CD4-positive, alpha-beta memory T cell (primary cell): ENCODE results near the gene ATP2A1. TPM values are rescaled to one million over a fixed set of nuclear protein-coding genes. Genes with fewer than 3 reads are reported as not detected.
A peak's percentile ranks its signal among the peaks of the same experiment; 100 is the strongest.
"Not testable (repeated sequence)": the region's sequence is repeated elsewhere in the genome, so short reads cannot be mapped to it uniquely, and the experiment has no call there.

Source experiments
- CTCF ChIA-PET: fragments of 350-600 bp; sonication (Branson Sonifier 250); formaldehyde crosslinking; loops from one replicate; lab custom pipeline; 2021; ENCODE audit warnings: inconsistent platforms; ENCODE audit not compliant: partially characterized antibody; lab: Charles Lee
- POLR2A ChIA-PET: fragments of 350-600 bp; sonication (Branson Sonifier 250); formaldehyde crosslinking; loops from one replicate; lab custom pipeline; 2021; ENCODE audit not compliant: partially characterized antibody; lab: Charles Lee
- DNase-seq, 5 donors: peaks; one replicate each; pipeline versions ENCODE4 v3.0.0 to v3.0.0-alpha.2; 2020 to 2022; ENCODE audit warnings: mixed read lengths in 1 of 5
- H3K27ac ChIP-seq: one replicate; pipeline ENCODE4 v1.7.0; 2013; ENCODE audit warnings: low read depth, low read length
- H3K27me3 ChIP-seq: 2 replicates; pipeline ENCODE4 v1.7.0; 2013; ENCODE audit warnings: mild to moderate bottlenecking, low read length, moderate library complexity; ENCODE audit not compliant: insufficient read depth
- H3K36me3 ChIP-seq: 2 replicates; pipeline ENCODE4 v1.7.0; 2013; ENCODE audit warnings: mild to moderate bottlenecking, low read length, moderate library complexity; ENCODE audit not compliant: insufficient read depth
- H3K4me1 ChIP-seq: 2 replicates; pipeline ENCODE4 v1.7.0; 2013; ENCODE audit warnings: mild to moderate bottlenecking, low read length, moderate library complexity; ENCODE audit not compliant: insufficient read depth
- H3K4me3 ChIP-seq, 2 donors: one replicate each; pipeline ENCODE4 v1.7.0; 2013; ENCODE audit warnings: low read length in 2 of 2, mild to moderate bottlenecking in 1 of 2
- H3K9me3 ChIP-seq, 2 donors: one replicate each; pipeline ENCODE4 v1.7.0; 2013; ENCODE audit warnings: low read length in 2 of 2, control low read depth in 1 of 2; ENCODE audit not compliant: control insufficient read depth in 1 of 2
- H3K27ac Mint-ChIP-seq, 7 donors: one replicate each; pipeline ENCODE4 v1.8.0; 2020 to 2021; ENCODE audit warnings: mixed read lengths in 7 of 7, mild to moderate bottlenecking in 6 of 7, inconsistent platforms in 3 of 7, moderate library complexity in 3 of 7
- H3K27me3 Mint-ChIP-seq, 2 donors: one replicate each; pipeline ENCODE4 v1.8.0; 2020 to 2021; ENCODE audit warnings: mixed read lengths in 2 of 2
- H3K36me3 Mint-ChIP-seq, 2 donors: one replicate each; pipeline ENCODE4 v1.8.0; 2020 to 2021; ENCODE audit warnings: mixed read lengths in 2 of 2, inconsistent platforms in 1 of 2, mild to moderate bottlenecking in 1 of 2
- H3K4me1 Mint-ChIP-seq, 4 donors: one replicate each; pipeline ENCODE4 v1.8.0; 2020 to 2021; ENCODE audit warnings: mixed read lengths in 4 of 4, mild to moderate bottlenecking in 1 of 4
- H3K4me3 Mint-ChIP-seq, 8 donors: one replicate each; pipeline ENCODE4 v1.8.0; 2020 to 2021; ENCODE audit warnings: mixed read lengths in 8 of 8, mild to moderate bottlenecking in 7 of 8, moderate library complexity in 6 of 8, inconsistent platforms in 3 of 8
- H3K9me3 Mint-ChIP-seq, 8 donors: one replicate each; pipeline ENCODE4 v1.8.0; 2020 to 2021; ENCODE audit warnings: mixed read lengths in 8 of 8, mild to moderate bottlenecking in 5 of 8, inconsistent platforms in 3 of 8, moderate library complexity in 1 of 8
- intact Hi-C: fragments of 100-400 bp; cut with micrococcal nuclease; formaldehyde crosslinking; loops from one replicate; pipeline ENCODE4 v1.15.1; 2023
- polyA plus RNA-seq, 2 donors: library from polyadenylated mRNA; unstranded; fragments of 300-500 nt; fragmentation: Illumina TruSeq; gene quantifications; one replicate each; pipeline ENCODE4 v1.2.3, GENCODE V29; 2021
- total RNA-seq, 2 experiments: library from RNA; stranded (reverse); gene quantifications; one replicate each; pipeline ENCODE4 v1.2.3, GENCODE V29; 2021

ATP2A1 gene
- total and polyA plus RNA-seq, 4 experiments from 2014 or later = 0.67 to 0.94 TPM; not detected in 2

- Mint-ChIP-seq H3K9me3 (peaks cover 0 to 2% (median 0%) of the 10 kb centered on the region in 8 donors), H3K4me3 (peak overlapping the region; percentile 90 to 96 (median 93)), H3K36me3 (peaks cover 7 to 22% of the 10 kb centered on the region in 2 donors), H3K27me3 (no peaks in the 10 kb centered on the region), H3K4me1 (peaks cover 9 to 27% (median 15%) of the 10 kb centered on the region in 4 donors), H3K27ac (peak overlapping the region; percentile 63 to 99 (median 98))
- ChIA-PET POLR2A (interaction anchor here (0.6 to 3.4 kb wide), 13 partner anchors 12 to 102 kb away, joined by 3 to 28 read pairs (median 5); partner anchors contain the start of genes ATXN2L, LAT, NFATC2IP and SH2B1), CTCF (interaction anchor here (1.0 to 3.8 kb wide), 4 partner anchors 12 to 62 kb away, joined by 3 to 20 read pairs (median 4); no protein-coding TSS in a partner anchor)
- Histone ChIP-seq H3K27ac (peak overlapping the region; percentile 93), H3K27me3 (no peaks in the 10 kb centered on the region), H3K36me3 (peaks cover 5% of the 10 kb centered on the region), H3K4me1 (peaks cover 12% of the 10 kb centered on the region), H3K4me3 (peak overlapping the region in 1 of 2 donors; percentile 95), H3K9me3 (no peaks in the 10 kb centered on the region)
- no peak for DNase-seq
- intact Hi-C loops = loop anchor here (2.0 kb wide), 2 partner anchors 44 to 50 kb away; partner anchors contain the start of gene SPNS1
Observed at GRCh38 chr16:28924399-28924761, 46.1 kb downstream of the ATP2A1 start.

GRCh38 chr16:28924762-28925385, 46.6 kb downstream of the ATP2A1 start, which contains the start of gene RABEP2:
RABEP2 (minus strand) TSS chr16:28925238; CDS start chr16:28925163, 75 bp downstream.
- Mint-ChIP-seq H3K4me1 (peaks cover 9 to 27% (median 15%) of the 10 kb centered on the region in 4 donors), H3K36me3 (peaks cover 5 to 17% of the 10 kb centered on the region in 2 donors), H3K27me3 (no peaks in the 10 kb centered on the region), H3K9me3 (peaks cover 0 to 2% (median 0%) of the 10 kb centered on the region in 8 donors), H3K27ac (peak within 1 kb of the TSS; percentile 96 to 100 (median 99)), H3K4me3 (peak within 1 kb of the TSS; percentile 91 to 96 (median 94))
- H3K4me3 ChIP-seq = peak within 1 kb of the TSS; percentile 66 to 95
- DNase-seq = peak; percentile 92 to 99 (median 94)
- peaks cover 12% of the 10 kb centered on the region for H3K4me1 ChIP-seq
- POLR2A ChIA-PET = interaction anchor here (0.6 to 3.4 kb wide), 16 partner anchors 12 to 102 kb away, joined by 3 to 28 read pairs (median 6); partner anchors contain the start of genes ATXN2L, LAT, NFATC2IP and SH2B1
- peaks cover under 1% of the 10 kb centered on the region for H3K36me3 ChIP-seq
- intact Hi-C loops = loop anchor here (1.0 to 2.0 kb wide), 5 partner anchors 25 to 103 kb away; partner anchors contain the start of genes ATXN2L, NFATC2IP, SPNS1 and TUFM
- H3K9me3 ChIP-seq = no peaks in the 10 kb centered on the region
- H3K27ac ChIP-seq = peak within 1 kb of the TSS; percentile 93
- CTCF ChIA-PET = interaction anchor here (3.8 kb wide), 1 partner anchor 20 kb away, joined by 20 read pairs; no protein-coding TSS in a partner anchor
- H3K27me3 ChIP-seq = no peaks in the 10 kb centered on the region

- Mint-ChIP-seq H3K36me3 (peaks cover 5 to 17% of the 10 kb centered on the region in 2 donors), H3K4me1 (peaks cover 10 to 31% (median 20%) of the 10 kb centered on the region in 4 donors), H3K27ac (peak overlapping the region; percentile 96 to 100 (median 99)), H3K9me3 (peaks cover 0 to 2% (median 0%) of the 10 kb centered on the region in 8 donors), H3K27me3 (no peaks in the 10 kb centered on the region), H3K4me3 (peak overlapping the region; percentile 91 to 96 (median 94))
- H3K9me3 ChIP-seq = no peaks in the 10 kb centered on the region
- H3K4me1 ChIP-seq = peaks cover 16% of the 10 kb centered on the region
- DNase-seq = peak; percentile 84 to 90 (median 86)
- intact Hi-C loops = loop anchor here (1.0 to 2.0 kb wide), 5 partner anchors 25 to 103 kb away; partner anchors contain the start of genes ATXN2L, NFATC2IP, SPNS1 and TUFM
- peak overlapping the region; percentile 66 to 95 for H3K4me3 ChIP-seq
- H3K27me3 ChIP-seq = no peaks in the 10 kb centered on the region
- no peaks in the 10 kb centered on the region for H3K36me3 ChIP-seq
- CTCF ChIA-PET = interaction anchor here (0.9 to 3.8 kb wide), 3 partner anchors 19 to 24 kb away, joined by 3 to 20 read pairs (median 19); no protein-coding TSS in a partner anchor
- POLR2A ChIA-PET = interaction anchor here (1.0 to 3.4 kb wide), 15 partner anchors 11 to 103 kb away, joined by 3 to 28 read pairs (median 8); partner anchors contain the start of genes ATXN2L, LAT, NFATC2IP and SH2B1
- H3K27ac ChIP-seq = peak overlapping the region; percentile 93
Observed at GRCh38 chr16:28925386-28926228, 47.3 kb downstream of the ATP2A1 start.

- Histone ChIP-seq H3K4me1 (peaks cover 21% of the 10 kb centered on the region), H3K27ac (peak overlapping the region; percentile 93)
- ChIA-PET CTCF (interaction anchor here (0.9 to 3.7 kb wide), 2 partner anchors 19 to 23 kb away, joined by 3 to 19 read pairs; no protein-coding TSS in a partner anchor), POLR2A (interaction anchor here (1.6 to 3.4 kb wide), 8 partner anchors 10 to 104 kb away, joined by 8 to 28 read pairs (median 12); partner anchors contain the start of genes ATXN2L, NFATC2IP, SH2B1 and SPNS1)
- H3K27me3 ChIP-seq, H3K36me3 ChIP-seq, intact Hi-C loops, DNase-seq, H3K9me3 ChIP-seq, H3K27me3 Mint-ChIP-seq, H3K4me3 ChIP-seq, H3K9me3 Mint-ChIP-seq: not testable (repeated sequence)
- Mint-ChIP-seq H3K4me1 (peaks cover 14 to 36% (median 25%) of the 10 kb centered on the region in 4 donors), H3K36me3 (peaks cover 2 to 14% of the 10 kb centered on the region in 2 donors), H3K27ac (peak overlapping the region; percentile 96 to 100 (median 99)), H3K4me3 (peak overlapping the region; percentile 91 to 96 (median 94))
Observed at GRCh38 chr16:28926284-28926683, 48.0 kb downstream of the ATP2A1 start.

GRCh38 chr16:28927815-28928214, 49.5 kb downstream of the ATP2A1 start:
- H3K36me3 ChIP-seq = no peaks in the 10 kb centered on the region
- intact Hi-C loops = no loop called here
- no peaks in the 10 kb centered on the region for H3K9me3 ChIP-seq
- H3K4me1 ChIP-seq = peaks cover 21% of the 10 kb centered on the region
- H3K27ac Mint-ChIP-seq = peak overlapping the region in 3 of 7 donors; percentile 20 to 22 (median 21)
- H3K4me3 Mint-ChIP-seq = no peak overlapping the region
- H3K4me3 ChIP-seq = no peak overlapping the region
- CTCF ChIA-PET = interaction anchor here (3.7 kb wide), 1 partner anchor 17 kb away, joined by 19 read pairs; no protein-coding TSS in a partner anchor
- peaks cover 0 to 13% of the 10 kb centered on the region in 2 donors for H3K36me3 Mint-ChIP-seq
- POLR2A ChIA-PET = interaction anchor here (0.6 to 2.4 kb wide), 2 partner anchors 9 to 820 kb away, joined by 3 to 8 read pairs; no protein-coding TSS in a partner anchor
- H3K27me3 Mint-ChIP-seq = no peaks in the 10 kb centered on the region
- H3K4me1 Mint-ChIP-seq = peaks cover 14 to 36% (median 25%) of the 10 kb centered on the region in 4 donors
- H3K27ac ChIP-seq = no peak overlapping the region
- no peak for DNase-seq
- peaks cover 0 to 2% (median 0%) of the 10 kb centered on the region in 8 donors for H3K9me3 Mint-ChIP-seq
- no peaks in the 10 kb centered on the region for H3K27me3 ChIP-seq

- peaks cover 0 to 6% of the 10 kb centered on the region in 2 donors for H3K36me3 Mint-ChIP-seq
- CTCF ChIA-PET = interaction anchor here (0.8 kb wide), 1 partner anchor 15 kb away, joined by 4 read pairs; no protein-coding TSS in a partner anchor
- no peak for DNase-seq
Observed at GRCh38 chr16:28930203-28930602, 51.9 kb downstream of the ATP2A1 start.

More at GRCh38 chr16:28930203-28930602, 51.9 kb downstream of the ATP2A1 start:
- H3K27me3 Mint-ChIP-seq = no peaks in the 10 kb centered on the region
- Histone ChIP-seq H3K27me3 (no peaks in the 10 kb centered on the region), H3K9me3 (no peaks in the 10 kb centered on the region), H3K4me1 (peaks cover 14% of the 10 kb centered on the region), H3K36me3 (no peaks in the 10 kb centered on the region), H3K4me3 (no peak overlapping the region), H3K27ac (no peak overlapping the region)
- intact Hi-C loops = no loop called here
- POLR2A ChIA-PET = interaction anchor here (1.3 kb wide), 1 partner anchor 15 kb away, joined by 3 read pairs; no protein-coding TSS in a partner anchor
- H3K9me3 Mint-ChIP-seq = no peaks in the 10 kb centered on the region
- H3K27ac Mint-ChIP-seq = peak overlapping the region in 5 of 7 donors; percentile 35 to 91 (median 72)
- H3K4me3 Mint-ChIP-seq = no peak overlapping the region
- H3K4me1 Mint-ChIP-seq = peaks cover 11 to 27% (median 18%) of the 10 kb centered on the region in 4 donors
